ENCODE data around the gene NKG7.
"Not testable (repeated sequence)": the region's sequence is repeated elsewhere in the genome, so short reads cannot be mapped to it uniquely, and the experiment has no call there.

Gene NKG7, protein sequence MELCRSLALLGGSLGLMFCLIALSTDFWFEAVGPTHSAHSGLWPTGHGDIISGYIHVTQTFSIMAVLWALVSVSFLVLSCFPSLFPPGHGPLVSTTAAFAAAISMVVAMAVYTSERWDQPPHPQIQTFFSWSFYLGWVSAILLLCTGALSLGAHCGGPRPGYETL

DNA sequence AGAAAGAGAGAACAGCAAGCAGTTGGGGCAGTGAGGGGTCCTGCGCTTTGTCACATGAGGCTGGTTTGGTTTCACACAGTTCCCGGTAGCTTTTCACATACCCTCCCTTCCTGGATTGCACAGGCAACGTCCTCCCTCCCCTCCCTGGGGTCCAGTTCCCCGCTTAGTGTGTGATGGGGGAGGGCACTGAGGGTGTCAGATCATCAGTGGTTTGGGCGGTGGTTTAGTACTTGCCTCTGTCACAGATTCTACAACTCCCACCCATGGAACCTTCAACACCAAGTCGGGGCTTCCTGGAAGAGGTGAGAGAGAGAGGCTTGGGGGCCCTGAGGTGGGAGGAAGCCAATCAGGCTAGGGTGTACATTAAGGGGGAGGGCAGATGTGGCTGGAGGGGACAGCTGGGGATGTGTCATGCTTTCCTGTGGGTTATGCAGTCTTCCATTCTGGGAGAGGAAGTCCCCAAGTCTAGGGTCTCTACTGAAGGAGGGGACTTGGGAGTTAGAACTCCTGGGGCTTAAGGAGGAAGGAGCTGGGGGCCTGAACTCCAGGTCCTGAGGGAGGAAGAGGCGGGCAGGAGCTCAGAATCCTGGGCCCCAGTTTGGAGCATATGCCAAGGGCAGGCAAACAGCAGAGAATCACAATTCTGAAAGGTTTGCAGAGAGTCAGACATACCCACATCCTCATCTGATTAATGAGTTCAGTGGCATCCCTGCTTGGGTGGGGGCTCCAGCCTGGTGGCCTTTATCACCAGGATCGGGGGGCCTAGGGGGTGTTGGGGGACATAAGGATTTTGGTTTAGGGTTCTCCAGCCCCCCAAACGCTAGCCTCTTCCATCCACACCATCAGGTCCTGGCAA lies at the start of gene NKG7:
TSS of gene NKG7 (minus strand) at position 6 of the 856 bp plus-strand sequence. CDS start 119 bp downstream, outside the sequence.
- no peak for DNase-seq

DNA sequence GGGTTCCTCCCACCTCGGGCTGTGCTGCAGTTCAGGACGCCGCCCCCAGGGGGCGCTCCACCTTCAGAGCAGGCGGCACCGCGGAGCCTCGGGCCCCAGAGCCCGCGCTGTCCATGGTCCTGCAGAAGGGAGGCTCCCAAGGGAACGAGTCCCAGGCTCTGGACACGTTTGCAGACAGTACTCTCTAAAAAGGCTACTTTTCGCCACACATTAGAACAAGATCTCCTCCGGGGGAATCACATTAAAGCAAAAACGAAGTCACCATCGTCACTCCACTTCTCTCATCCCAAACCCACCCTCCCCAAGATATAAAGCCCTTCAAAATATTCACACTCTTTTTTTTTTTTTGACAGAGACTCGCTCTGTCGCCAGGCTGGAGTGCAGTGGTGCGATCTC lies 49.6 kb upstream of the NKG7 start:
- DNase-seq, result no peak

DNA sequence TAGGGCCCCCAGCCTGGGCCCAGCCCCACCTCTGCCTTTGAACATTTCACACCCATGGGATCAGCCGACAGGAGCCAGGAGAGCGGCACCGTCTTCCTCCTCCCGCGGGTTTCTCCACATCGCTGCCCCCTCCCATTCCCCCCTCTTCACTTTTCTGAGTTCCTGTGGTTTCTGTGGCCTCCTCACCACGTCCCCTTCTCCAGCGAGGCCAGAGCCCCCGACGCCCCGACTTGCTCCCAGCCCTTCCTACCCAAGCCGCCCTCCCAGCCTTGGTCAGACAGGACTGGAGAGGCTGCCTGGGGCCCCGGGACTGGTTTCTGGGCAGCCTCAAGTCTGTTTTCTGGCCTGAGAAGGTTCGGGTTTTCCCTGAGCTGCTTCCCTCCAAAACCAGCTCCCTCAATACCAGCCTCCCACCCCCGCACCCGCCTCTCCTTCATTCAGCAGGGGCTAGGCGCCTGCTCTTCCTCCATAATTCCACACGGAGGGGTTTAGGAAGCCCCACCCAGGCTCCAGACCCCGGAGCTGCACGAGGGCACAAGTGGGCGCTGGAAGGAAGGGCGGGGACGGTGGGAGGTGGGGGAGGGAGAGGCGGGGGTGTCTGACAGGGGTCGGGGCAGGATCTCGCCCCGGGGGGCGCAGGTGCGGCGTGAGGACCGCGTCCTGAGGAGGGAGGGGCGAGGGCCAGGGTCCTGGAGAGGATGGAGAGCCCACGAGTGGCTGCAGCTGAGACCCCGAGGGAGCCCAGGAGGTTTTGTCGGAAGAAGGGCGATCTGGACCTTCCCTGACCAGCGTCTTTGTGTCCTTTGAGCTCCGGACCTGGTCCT lies 49.0 kb upstream of the NKG7 start:
- DNase-seq, result no peak

DNA sequence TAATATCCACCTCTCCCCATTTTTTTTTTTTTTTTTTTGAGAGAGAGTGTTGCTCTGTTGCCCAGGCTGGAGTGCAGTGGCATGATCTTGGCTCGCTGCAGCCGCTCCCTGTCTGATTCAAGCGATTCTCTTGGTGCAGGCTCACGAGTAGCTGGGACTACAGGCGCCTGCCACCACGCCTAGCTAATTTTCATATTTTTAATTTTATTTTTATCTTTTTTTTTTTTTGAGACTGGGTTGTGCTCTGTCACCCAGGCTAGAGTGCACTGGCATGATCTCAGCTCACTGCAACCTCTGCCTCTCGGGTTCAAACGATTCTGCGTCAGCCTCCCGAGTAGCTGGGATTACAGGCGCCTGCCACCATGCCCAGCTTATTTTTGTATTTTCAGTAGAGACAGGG lies 48.1 kb upstream of the NKG7 start:
- not testable (repeated sequence) for DNase-seq

DNA sequence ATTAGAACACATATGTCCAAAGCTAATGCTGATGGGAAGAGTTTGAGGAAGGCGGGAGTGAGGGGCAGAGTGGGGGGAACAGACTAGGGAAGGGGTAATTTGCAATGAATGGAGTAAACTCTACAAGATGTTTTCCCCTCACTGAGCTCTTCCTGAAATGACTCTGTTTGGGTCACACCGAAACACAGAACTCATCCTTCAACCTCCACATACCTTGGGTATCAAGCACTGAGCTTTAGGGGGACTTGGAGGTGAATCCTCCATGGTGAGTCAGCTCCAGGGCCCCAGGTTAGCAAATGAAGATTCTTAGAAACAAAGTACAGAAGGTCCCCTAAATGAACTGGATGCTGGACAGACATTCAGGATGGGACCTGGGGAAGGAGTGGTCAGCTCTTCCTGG lies 46.3 kb upstream of the NKG7 start:
- no peak for DNase-seq

DNA sequence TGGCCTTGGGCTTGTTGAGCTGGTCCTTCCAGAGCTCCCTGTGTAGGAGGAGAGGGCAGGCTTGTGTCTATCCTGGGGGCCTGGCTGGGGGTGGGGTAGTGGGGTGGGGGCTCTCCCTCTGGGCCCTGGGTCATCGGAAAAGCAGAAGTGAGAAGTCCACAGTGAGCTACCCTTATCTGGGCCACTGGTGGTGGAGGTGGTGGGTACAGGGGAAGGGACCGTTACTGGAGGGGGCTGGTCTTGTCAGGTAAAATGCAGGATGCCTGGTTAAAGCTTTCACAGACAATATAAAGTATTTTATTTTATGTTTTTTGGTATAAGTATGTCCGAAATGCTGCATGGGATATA lies 45.3 kb upstream of the NKG7 start:
- no peak for DNase-seq

DNA sequence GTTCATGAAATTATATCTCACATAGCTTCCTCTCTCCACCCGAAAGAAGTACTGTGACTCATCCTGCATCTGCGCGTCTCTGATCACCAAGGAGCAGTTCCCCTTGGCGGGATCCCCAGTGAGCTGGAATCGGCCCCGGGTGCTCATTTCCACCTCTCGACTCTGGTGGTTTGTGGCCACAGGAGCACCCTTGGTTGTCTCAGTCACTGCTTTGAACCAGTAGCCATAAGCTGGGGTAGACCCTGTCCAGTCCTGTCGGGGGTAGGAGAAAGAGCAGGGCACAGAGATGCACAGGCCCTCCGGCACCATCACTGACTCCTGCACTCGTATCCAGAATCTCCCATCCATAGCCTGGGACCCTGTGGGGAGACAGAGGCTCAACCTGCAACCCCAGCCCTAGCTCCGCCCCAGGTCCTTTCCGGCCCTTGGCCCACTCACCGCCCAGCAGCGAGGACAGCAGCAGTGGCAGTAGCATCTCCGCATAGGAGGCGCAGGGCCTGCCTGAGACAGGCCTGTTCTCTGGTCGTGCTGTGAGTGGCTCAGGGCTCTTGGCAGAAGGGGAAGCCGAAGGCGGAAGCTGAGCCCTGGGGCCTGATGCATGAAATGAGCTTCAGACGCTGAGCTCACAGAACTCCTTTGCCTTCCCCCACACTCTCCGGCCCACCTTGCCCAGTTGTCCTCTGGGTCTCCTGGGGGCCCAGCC lies 44.8 kb upstream of the NKG7 start, which contains the start of gene SIGLEC10:
TSS of gene SIGLEC10 (minus strand) at position 536 of the 703 bp plus-strand sequence. CDS start at position 475, 61 bp downstream.
- DNase-seq, result no peak

DNA sequence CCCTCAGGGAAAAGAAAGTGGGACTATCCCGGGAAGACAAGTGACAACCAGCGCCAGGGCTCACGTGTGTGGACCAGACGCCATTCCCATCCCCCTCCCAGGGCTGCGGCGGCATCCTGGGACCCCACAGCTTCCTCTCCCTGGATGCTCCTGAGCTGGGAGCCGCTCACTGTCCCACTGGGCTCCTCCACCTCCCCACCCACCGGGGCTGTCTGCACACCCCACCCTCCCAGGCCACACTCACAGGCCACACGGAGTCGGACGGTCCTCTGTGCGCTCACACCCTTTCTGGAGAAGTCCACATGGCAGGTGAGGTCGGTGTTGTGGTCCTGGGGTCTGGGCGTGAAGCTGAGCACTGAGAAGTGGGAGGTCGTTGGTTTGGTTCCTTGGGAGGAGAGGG lies 44.0 kb upstream of the NKG7 start:
- DNase-seq, result not testable (repeated sequence)

DNA sequence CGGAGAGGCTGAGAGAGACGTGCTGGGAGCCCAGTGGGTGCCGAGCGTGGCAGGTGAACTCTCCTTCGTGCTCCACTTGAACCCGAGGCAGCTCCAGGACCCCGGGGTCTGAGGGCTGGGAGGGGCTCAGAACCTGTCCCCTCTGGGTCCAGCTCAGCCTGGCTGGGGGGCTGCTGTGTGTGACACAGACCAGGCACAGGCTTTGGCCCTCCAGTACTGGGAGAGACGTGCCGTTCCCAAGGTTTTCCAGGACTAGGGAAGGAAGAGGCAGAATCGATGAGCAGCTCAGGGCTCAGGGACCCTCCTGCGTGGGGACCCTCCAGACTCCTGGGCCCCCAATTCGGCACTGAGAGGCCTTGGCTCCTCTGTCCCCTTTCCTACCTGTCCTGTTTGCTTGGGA lies 42.7 kb upstream of the NKG7 start:
- no peak for DNase-seq

DNA sequence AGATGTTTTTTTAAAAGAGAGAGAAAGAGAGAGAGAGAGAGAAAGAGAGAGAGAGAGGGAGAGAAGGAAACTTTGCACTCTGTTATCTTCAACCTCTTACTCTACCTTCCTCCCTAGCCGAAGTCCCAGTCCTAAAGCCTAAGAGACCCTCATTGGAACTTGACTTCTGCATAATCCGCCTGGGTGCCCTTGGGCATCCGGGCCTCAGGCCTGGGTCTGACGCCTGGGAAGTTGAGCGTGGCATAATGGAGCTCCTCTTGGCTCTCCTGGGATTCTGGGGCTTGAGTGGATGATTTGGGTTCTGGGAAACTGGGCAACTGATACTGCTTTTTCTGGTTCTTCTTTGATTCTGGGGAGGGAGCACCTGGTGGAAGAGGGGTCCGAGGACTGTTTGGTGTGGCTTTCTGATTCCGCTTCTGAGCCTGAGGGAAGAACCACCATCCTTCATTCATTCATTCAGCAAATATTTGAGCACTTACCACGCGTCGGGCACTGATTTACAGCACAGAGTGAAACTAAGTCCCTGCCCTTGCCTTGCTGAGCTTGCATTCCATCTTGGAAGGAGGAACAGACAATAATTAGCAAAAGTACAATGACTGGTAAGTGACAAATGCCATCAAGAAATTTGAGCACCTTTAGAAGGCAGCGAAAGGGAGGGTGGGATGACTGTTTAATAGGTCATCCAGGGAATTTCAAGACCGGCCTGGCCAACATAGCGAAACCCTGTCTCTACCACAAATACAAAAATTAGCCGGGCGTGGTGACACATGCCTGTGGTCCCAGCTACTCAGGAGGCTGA lies 38.7 kb upstream of the NKG7 start:
- no peak for DNase-seq

DNA sequence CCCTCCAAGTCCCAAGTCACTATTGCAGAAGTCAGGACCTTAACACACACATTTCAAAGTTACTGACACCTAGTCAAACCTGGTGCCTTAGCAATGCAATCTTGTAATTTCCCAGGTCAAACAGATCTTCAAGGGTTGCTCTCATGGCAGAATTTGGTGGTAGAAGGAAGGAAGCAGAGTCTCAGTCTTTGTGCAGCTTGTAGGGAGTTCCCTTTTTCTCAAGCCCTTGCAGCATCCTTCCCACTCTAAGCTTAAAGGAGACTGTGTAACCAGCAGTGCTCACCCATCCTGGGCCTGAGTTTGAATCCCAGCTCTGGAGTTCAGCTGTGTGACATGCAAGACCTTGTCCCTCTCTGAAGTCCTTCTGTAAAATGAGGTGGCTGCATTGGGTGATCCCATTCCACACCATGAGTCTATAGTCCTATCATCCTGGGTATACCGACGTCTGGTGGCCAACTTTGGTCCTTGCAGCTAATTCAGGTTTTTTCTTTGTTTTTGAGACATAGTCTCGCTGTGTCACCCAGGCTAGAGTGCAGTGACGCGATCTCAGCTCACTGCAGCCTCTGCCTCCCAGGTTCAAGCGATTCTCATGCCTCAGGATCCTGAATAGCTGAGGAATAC lies 35.2 kb upstream of the NKG7 start:
- DNase-seq, result no peak

DNA sequence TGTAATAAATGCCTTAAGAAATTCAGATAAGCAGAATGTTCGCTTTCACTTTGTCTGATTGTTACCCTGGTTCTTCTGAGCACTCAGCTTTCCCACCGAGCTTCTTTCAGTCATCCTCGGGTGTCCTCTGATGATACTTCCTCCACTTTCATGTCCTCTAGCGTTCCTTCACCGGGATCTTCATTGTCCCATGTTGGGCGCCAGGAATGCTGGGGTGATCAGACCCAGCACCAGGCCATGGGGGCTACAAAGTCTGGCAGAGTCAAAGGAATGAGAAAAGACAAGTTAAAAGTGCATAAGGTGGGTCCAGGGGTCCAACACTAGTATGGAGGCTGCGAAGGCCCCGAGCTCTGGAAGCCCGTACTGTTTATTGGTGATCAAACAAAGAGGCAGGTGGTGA lies 29.7 kb upstream of the NKG7 start:
- DNase-seq, result no peak

DNA sequence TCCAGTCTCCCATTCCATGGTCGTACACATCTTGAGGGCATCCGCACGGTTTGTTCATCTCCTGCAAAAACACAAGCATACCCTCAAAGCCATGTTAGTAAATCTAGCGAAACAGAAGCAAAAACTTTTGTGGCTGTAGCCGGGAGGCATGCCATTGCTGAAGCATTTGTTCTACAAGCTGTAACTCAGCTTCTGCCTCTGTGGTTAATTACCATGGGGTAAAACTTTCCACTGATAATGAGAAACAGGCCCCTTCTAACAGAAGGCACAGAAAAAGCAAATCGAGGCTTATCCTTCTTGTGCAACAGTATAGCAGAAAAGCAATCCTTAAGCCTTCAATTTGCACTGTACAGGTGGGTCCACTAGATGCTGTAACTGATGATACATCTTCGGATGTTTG lies 27.5 kb upstream of the NKG7 start:
- not testable (repeated sequence) for DNase-seq

DNA sequence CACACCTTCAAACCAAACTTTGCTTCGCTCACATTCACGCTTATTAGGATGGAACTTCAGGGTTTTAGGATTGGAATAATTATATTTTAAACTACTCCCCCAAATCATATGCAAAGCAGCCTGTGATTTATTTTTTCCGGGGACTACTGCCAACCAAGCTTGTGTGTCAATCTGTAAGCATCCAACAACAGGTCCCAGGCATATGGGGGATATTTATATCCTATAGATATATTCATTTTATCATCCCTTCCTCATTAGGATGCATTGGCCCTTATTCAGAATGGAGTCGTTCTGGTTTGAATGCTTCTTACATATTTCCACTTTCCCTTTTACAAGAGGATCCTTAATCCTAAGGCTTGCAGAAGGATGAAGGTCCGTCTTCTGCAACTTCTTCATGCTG lies 26.8 kb upstream of the NKG7 start:
- no peak for DNase-seq

DNA sequence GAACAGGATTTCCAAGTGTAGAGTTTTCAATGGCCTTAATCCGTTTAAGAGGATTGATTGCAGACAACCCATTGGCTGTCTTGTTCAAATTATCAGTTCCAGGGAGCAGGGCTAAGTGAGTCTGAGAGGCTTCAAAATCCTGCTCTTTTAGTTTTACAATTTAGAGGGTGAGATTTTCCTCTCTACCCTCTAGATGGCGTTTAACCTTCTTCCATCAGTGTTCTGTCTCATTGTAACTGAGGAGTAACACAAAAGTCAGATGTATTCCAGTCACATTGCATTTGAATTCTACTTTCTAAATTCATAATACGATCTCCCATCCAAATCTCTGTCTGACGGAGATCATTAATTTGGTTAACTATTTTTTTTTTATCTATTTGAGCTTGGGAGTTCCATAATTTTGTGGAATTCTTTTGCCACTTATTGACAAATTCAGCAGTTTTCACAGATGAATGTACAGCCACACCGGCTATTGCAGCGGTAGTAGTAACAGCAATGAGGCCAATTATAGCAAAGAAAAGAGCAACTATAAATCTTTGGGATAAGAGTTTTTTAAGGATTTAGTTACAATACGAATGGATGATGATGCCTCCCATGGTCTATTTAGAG lies 25.7 kb upstream of the NKG7 start:
- no peak for DNase-seq

DNA sequence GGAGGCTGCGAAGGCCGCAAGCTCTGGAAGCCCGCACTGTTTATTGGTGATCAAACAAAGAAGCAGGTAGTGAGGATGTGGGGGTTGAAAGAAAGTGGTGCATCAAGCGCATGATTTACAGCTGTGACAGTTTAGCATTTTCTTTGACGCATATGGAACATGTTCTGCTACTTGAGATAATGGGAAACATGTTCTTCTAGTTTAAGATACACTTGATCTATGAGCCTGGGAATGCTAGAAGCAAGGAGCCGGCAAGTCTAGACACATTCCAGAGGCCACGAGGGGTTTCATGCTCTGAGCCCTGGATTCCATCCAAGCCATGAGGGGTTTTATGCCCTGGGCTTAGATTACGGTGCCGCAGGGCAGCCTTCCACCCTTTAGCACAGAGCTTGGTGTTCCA lies 25.0 kb upstream of the NKG7 start:
- not testable (repeated sequence) for DNase-seq

DNA sequence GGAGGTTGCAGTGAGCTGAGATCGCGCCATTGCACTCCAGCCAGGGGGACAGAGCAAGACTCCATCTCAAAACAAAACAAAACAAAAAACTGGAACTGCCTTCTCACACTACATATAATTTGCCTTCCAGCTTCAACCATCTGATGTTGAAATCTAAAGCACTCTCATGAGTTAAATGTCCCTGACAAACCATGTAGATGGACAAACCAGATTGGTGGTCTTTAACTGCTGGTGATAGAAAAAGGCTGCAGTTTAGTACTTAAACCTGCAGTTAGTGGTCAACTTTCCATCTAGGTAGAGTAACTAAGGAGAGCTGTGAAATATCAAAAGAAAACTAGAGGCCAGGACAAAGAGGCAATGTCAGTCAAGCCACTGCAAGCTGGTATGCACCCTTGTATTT lies 23.7 kb upstream of the NKG7 start:
- DNase-seq, result no peak

DNA sequence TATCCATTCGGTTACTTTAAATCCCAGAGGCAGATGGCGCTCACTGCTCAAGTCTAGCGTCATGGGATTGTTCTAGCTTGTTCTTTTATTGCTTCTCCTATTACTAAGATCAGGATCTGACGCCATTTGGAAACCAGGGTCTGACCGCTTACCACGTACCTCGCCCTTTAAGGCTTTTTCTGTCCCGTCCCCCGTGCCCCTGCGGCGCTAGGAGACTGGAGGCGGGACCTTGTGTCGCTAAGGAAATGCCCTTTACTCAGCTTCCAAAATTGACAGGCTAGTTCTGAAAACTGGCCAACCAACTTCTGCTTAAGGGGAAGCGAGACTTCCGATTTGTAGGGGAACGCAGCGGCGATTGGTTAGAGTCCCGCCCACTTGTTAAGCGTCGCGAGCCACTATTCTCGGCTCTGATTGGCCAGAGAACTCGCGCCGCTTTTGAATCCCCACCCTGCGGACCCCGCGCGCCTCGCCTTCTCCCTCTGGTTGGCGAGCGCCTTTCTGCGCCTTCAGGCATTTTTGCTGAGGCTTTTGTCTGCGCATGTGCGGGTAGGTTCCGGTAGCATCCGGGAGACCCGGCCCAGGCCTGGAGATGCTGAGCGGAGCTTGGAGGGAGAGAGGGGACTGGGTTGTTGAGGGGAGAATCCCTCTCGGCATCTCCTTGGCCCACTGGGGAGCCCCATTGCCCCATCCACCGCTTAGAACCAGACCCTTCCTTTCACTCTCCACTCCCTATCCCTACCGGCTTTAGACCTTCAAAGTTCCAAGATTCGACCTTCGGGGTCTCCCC lies 21.8 kb upstream of the NKG7 start:
- peak; percentile 96 for DNase-seq

DNA sequence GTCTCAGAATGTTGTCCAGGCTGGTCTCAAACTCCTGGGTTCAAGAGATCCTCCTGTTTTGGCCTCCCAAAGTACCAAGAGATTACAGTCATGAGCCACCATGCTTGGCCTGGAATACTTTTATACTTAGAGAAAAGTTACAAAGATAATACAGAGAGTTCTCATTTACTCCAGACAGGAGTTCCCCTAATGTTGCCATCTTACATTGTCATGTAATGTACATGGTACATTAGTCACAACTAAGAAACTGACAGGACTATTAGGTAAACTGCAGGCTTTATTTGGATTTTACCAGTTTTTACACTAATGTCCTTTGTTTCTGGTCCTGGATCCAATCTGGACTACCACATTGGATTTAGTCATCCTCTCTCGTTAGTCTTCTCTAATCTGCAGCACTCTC lies 20.2 kb upstream of the NKG7 start:
- DNase-seq, result no peak

DNA sequence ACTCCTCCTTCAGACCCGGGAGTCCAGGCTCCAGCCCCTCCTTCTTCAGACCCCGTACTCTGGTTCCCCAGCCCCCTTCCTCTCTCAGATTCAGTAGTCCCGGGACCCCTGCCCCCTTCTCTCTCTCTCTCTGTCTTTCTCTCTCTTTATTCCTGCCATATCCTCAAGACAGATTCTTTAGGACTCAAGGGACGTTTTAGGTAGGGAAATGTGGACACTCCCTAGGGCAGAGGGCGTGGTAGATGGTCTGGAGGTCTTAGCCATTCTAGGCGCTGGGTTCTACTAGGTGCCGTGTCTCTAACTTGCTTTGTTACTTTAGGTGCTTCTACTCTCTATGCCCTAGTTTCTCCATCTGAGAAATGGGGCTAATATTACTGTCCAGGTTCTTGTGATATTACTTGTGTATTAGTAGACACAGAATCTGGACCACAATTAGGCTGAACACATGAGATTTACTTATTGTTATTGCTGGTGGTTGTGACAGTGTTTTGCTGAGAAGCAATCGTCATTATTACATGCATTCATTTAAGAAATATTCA lies 18.7 kb upstream of the NKG7 start:
- DNase-seq, result no peak
